WTC11 (cell line): ENCODE results near the gene OR2V2. TPM values are rescaled to one million over a fixed set of nuclear protein-coding genes. Genes with fewer than 3 reads are reported as not detected.

Experiments used
- ATAC-seq: fragments of 200-7000 bp; cut with Tn5 transposase; 2 replicates; pipeline ENCODE4 v1.10.0; 2021; ENCODE audit warnings: mild to moderate bottlenecking, moderate library complexity
- CTCF ChIA-PET: fragments of 300-600 bp; sonication (Branson Sonifier 250); formaldehyde crosslinking; loops from one replicate; lab custom pipeline; 2021; ENCODE audit warnings: antibody characterized with exemption; lab: Charles Lee
- POLR2A ChIA-PET: fragments of 350-600 bp; sonication (Branson Sonifier 250); formaldehyde crosslinking; loops from one replicate; lab custom pipeline; 2021; ENCODE audit warnings: antibody characterized with exemption; lab: Charles Lee
- DNase-seq: peaks from one replicate; pipeline ENCODE4 v3.0.0; 2021; ENCODE audit warnings: low spot score
- H3K27ac Mint-ChIP-seq: 2 replicates; pipeline ENCODE4 v1.8.0; 2021; ENCODE audit warnings: mixed read lengths
- H3K27me3 Mint-ChIP-seq: 2 replicates; pipeline ENCODE4 v1.8.0; 2021; ENCODE audit warnings: low read depth, mild to moderate bottlenecking, moderate library complexity, mixed read lengths
- H3K36me3 Mint-ChIP-seq: 2 replicates; pipeline ENCODE4 v1.8.0; 2021; ENCODE audit warnings: mixed read lengths
- H3K4me1 Mint-ChIP-seq: 2 replicates; pipeline ENCODE4 v1.8.0; 2022; ENCODE audit warnings: mixed read lengths
- H3K4me3 Mint-ChIP-seq: 2 replicates; pipeline ENCODE4 v1.8.0; 2021; ENCODE audit warnings: mild to moderate bottlenecking, moderate library complexity, mixed read lengths
- H3K9me3 Mint-ChIP-seq: 2 replicates; pipeline ENCODE4 v1.8.0; 2021; ENCODE audit warnings: mixed read lengths
- CBFB ChIP-seq: sonication (generic); formaldehyde crosslinking; IDR thresholded peaks from 2 replicates; pipeline ENCODE4 v1.8.1; 2022; ENCODE audit warnings: mild to moderate bottlenecking, low read depth, missing genetic modification reagents
- CREB1 ChIP-seq: sonication (generic); formaldehyde crosslinking; IDR thresholded peaks from 2 replicates; pipeline ENCODE4 v1.8.0; 2023; ENCODE audit warnings: mild to moderate bottlenecking, missing genetic modification reagents
- CREM ChIP-seq: sonication (generic); formaldehyde crosslinking; IDR thresholded peaks from 2 replicates; pipeline ENCODE4 v1.8.1; 2022; ENCODE audit warnings: mild to moderate bottlenecking, missing genetic modification reagents, moderate library complexity
- GABPB1 ChIP-seq: sonication (generic); formaldehyde crosslinking; IDR thresholded peaks from 2 replicates; pipeline ENCODE4 v1.8.1; 2023; ENCODE audit warnings: mild to moderate bottlenecking, missing genetic modification reagents
- HMGA2 ChIP-seq: fragments of 250-450 bp; sonication (Bioruptor Pico); IDR thresholded peaks from 2 replicates; pipeline ENCODE4 v1.4.0; 2021; ENCODE audit warnings: mild to moderate bottlenecking, moderate library complexity
- MXD4 ChIP-seq: fragments of 250-450 bp; sonication (Bioruptor Pico); IDR thresholded peaks from 2 replicates; pipeline ENCODE4 v1.8.0; 2021; ENCODE audit warnings: mild to moderate bottlenecking, moderate library complexity, borderline replicate concordance
- NFYB ChIP-seq: sonication (generic); formaldehyde crosslinking; conservative IDR thresholded peaks from 2 replicates; pipeline ENCODE4 v1.8.0; 2022; ENCODE audit warnings: low read depth, missing genetic modification reagents
- RELA ChIP-seq: sonication (generic); formaldehyde crosslinking; IDR thresholded peaks from 2 replicates; pipeline ENCODE4 v1.8.1; 2022; ENCODE audit warnings: missing genetic modification reagents, mild to moderate bottlenecking, borderline replicate concordance
- SMAD3 ChIP-seq: sonication (generic); formaldehyde crosslinking; IDR thresholded peaks from 2 replicates; pipeline ENCODE4 v1.8.0; 2022; ENCODE audit warnings: missing genetic modification reagents, mild to moderate bottlenecking, borderline replicate concordance
- TEAD1 ChIP-seq: sonication (generic); formaldehyde crosslinking; IDR thresholded peaks from 2 replicates; pipeline ENCODE4 v1.8.0; 2022; ENCODE audit warnings: mild to moderate bottlenecking, missing genetic modification reagents
- ZNF121 ChIP-seq: sonication (generic); formaldehyde crosslinking; IDR thresholded peaks from 2 replicates; pipeline ENCODE4 v1.8.0; 2023; ENCODE audit warnings: missing genetic modification reagents
- ZNF317 ChIP-seq: sonication (generic); formaldehyde crosslinking; IDR thresholded peaks from 2 replicates; pipeline ENCODE4 v1.8.1; 2023; ENCODE audit warnings: low read depth, mild to moderate bottlenecking, moderate library complexity, missing genetic modification reagents, borderline replicate concordance
- total RNA-seq: library from RNA; stranded (reverse); gene quantifications from 3 replicates; pipeline ENCODE4 v1.2.3, GENCODE V29; 2021
- TF ChIP-seq, protein P1 (sequence below): sonication (generic); formaldehyde crosslinking; IDR thresholded peaks from 2 replicates; pipeline ENCODE4 v1.8.0; 2022; ENCODE audit warnings: mild to moderate bottlenecking, missing genetic modification reagents
- TF ChIP-seq, protein P2 (sequence below): fragments of 250-450 bp; sonication (Bioruptor Pico); IDR thresholded peaks from 2 replicates; pipeline ENCODE4 v1.9.0; 2021; ENCODE audit warnings: mild to moderate bottlenecking, borderline replicate concordance
- TF ChIP-seq, protein P3 (sequence below): sonication (generic); formaldehyde crosslinking; IDR thresholded peaks from 2 replicates; pipeline ENCODE4 v1.8.1; 2023; ENCODE audit warnings: mild to moderate bottlenecking, moderate library complexity, missing genetic modification reagents
- TF ChIP-seq, protein P4 (sequence below): sonication (generic); formaldehyde crosslinking; IDR thresholded peaks from 2 replicates; pipeline ENCODE4 v1.8.0; 2022; ENCODE audit warnings: mild to moderate bottlenecking, missing genetic modification reagents
- TF ChIP-seq, protein P5 (sequence below): sonication (generic); formaldehyde crosslinking; IDR thresholded peaks from 2 replicates; pipeline ENCODE4 v1.8.1; 2022; ENCODE audit warnings: low read depth, missing genetic modification reagents, borderline replicate concordance
- TF ChIP-seq, protein P6 (sequence below): sonication (generic); formaldehyde crosslinking; IDR thresholded peaks from 2 replicates; pipeline ENCODE4 v1.8.1; 2023; ENCODE audit warnings: mild to moderate bottlenecking, missing genetic modification reagents

OR2V2 gene
- total RNA-seq, 1 experiment from 2014 or later = not detected

DNA sequence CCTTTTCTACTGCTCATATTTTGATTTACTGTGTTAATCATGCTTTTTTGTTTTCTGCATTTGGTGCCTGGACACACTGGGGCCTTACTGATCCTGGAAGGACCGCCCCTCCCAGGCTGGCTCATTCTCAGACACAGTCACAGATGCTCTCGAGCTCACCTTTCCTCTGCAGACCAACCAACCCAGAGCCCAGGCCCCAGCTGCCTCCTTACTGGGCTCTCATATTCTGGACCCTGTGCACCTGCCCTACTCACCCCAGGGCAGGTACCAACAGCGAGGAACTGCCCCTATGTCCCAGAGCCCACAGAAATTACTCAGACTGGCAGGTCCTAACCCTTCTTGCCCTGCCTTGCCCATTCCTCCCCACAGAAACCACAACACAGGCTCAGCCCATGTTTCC lies 6.6 kb upstream of the OR2V2 start:
- no peak overlapping the region for H3K4me3 Mint-ChIP-seq
- ATAC-seq (no peak), DNase-seq (no peak)
- H3K36me3 Mint-ChIP-seq = peaks cover 19% of the 10 kb centered on the region
- H3K27ac Mint-ChIP-seq = no peak overlapping the region
- ChIA-PET POLR2A (no interaction called here), CTCF (interaction anchor here (2.2 kb wide), 1 partner anchor 10 kb away, joined by 11 read pairs; no protein-coding TSS in a partner anchor)
- peaks cover 27% of the 10 kb centered on the region for H3K9me3 Mint-ChIP-seq
- peaks cover 11% of the 10 kb centered on the region for H3K27me3 Mint-ChIP-seq
- H3K4me1 Mint-ChIP-seq = no peaks in the 10 kb centered on the region
- TF ChIP-seq HMGA2 (CRISPR knock-in tag) = no peak
- TF ChIP-seq, protein P1, sequence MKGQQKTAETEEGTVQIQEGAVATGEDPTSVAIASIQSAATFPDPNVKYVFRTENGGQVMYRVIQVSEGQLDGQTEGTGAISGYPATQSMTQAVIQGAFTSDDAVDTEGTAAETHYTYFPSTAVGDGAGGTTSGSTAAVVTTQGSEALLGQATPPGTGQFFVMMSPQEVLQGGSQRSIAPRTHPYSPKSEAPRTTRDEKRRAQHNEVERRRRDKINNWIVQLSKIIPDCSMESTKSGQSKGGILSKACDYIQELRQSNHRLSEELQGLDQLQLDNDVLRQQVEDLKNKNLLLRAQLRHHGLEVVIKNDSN (CRISPR knock-in tag) = no peak
- TF ChIP-seq NFYB (CRISPR knock-in tag) = no peak
- TF ChIP-seq TEAD1 (CRISPR knock-in tag) = no peak
- TF ChIP-seq, protein P2, sequence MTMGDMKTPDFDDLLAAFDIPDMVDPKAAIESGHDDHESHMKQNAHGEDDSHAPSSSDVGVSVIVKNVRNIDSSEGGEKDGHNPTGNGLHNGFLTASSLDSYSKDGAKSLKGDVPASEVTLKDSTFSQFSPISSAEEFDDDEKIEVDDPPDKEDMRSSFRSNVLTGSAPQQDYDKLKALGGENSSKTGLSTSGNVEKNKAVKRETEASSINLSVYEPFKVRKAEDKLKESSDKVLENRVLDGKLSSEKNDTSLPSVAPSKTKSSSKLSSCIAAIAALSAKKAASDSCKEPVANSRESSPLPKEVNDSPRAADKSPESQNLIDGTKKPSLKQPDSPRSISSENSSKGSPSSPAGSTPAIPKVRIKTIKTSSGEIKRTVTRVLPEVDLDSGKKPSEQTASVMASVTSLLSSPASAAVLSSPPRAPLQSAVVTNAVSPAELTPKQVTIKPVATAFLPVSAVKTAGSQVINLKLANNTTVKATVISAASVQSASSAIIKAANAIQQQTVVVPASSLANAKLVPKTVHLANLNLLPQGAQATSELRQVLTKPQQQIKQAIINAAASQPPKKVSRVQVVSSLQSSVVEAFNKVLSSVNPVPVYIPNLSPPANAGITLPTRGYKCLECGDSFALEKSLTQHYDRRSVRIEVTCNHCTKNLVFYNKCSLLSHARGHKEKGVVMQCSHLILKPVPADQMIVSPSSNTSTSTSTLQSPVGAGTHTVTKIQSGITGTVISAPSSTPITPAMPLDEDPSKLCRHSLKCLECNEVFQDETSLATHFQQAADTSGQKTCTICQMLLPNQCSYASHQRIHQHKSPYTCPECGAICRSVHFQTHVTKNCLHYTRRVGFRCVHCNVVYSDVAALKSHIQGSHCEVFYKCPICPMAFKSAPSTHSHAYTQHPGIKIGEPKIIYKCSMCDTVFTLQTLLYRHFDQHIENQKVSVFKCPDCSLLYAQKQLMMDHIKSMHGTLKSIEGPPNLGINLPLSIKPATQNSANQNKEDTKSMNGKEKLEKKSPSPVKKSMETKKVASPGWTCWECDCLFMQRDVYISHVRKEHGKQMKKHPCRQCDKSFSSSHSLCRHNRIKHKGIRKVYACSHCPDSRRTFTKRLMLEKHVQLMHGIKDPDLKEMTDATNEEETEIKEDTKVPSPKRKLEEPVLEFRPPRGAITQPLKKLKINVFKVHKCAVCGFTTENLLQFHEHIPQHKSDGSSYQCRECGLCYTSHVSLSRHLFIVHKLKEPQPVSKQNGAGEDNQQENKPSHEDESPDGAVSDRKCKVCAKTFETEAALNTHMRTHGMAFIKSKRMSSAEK (CRISPR knock-in tag) = no peak
- TF ChIP-seq, protein P3, sequence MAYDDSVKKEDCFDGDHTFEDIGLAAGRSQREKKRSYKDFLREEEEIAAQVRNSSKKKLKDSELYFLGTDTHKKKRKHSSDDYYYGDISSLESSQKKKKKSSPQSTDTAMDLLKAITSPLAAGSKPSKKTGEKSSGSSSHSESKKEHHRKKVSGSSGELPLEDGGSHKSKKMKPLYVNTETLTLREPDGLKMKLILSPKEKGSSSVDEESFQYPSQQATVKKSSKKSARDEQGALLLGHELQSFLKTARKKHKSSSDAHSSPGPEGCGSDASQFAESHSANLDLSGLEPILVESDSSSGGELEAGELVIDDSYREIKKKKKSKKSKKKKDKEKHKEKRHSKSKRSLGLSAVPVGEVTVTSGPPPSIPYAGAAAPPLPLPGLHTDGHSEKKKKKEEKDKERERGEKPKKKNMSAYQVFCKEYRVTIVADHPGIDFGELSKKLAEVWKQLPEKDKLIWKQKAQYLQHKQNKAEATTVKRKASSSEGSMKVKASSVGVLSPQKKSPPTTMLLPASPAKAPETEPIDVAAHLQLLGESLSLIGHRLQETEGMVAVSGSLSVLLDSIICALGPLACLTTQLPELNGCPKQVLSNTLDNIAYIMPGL (CRISPR knock-in tag) = no peak
- no peak for TF ChIP-seq RELA (CRISPR knock-in tag)
- no peak for TF ChIP-seq SMAD3 (CRISPR knock-in tag)
- TF ChIP-seq, protein P4, sequence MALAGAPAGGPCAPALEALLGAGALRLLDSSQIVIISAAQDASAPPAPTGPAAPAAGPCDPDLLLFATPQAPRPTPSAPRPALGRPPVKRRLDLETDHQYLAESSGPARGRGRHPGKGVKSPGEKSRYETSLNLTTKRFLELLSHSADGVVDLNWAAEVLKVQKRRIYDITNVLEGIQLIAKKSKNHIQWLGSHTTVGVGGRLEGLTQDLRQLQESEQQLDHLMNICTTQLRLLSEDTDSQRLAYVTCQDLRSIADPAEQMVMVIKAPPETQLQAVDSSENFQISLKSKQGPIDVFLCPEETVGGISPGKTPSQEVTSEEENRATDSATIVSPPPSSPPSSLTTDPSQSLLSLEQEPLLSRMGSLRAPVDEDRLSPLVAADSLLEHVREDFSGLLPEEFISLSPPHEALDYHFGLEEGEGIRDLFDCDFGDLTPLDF (CRISPR knock-in tag) = no peak
- no peak for TF ChIP-seq ZNF317 (CRISPR knock-in tag)
- no peak for TF ChIP-seq ZNF121 (CRISPR knock-in tag)
- TF ChIP-seq CREB1 (CRISPR knock-in tag) = no peak
- TF ChIP-seq, all 79 proteins: peak for 0

DNA sequence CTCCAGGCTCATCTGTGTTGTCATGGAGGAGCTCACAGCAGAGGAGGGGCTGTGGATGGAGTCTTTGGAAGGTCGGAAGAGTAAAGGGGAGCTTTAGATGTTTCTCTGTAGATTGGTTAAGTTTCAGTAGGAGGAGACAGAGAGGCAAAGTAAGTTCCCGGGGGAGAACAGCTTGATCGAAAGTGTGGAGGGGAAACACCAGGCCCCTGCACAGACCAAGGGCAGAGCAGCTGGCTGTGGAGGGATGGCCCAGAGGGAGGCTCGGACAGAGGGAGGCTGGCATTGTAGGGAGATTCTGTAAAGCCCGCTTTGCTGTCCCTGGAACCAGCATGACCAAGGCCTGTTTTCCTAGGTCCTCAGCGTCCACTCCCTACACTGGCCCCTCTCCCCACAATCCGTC lies 5.3 kb upstream of the OR2V2 start:
- ChIA-PET POLR2A (no interaction called here), CTCF (interaction anchor here (2.2 kb wide), 1 partner anchor 9 kb away, joined by 11 read pairs; no protein-coding TSS in a partner anchor)
- TF ChIP-seq MXD4 (no peak), GABPB1 (CRISPR knock-in tag) (no peak), RELA (CRISPR knock-in tag) (no peak), ZNF317 (CRISPR knock-in tag) (no peak), CREM (no peak), CBFB (CRISPR knock-in tag) (no peak), ZNF121 (CRISPR knock-in tag) (no peak)
- TF ChIP-seq, protein P5, sequence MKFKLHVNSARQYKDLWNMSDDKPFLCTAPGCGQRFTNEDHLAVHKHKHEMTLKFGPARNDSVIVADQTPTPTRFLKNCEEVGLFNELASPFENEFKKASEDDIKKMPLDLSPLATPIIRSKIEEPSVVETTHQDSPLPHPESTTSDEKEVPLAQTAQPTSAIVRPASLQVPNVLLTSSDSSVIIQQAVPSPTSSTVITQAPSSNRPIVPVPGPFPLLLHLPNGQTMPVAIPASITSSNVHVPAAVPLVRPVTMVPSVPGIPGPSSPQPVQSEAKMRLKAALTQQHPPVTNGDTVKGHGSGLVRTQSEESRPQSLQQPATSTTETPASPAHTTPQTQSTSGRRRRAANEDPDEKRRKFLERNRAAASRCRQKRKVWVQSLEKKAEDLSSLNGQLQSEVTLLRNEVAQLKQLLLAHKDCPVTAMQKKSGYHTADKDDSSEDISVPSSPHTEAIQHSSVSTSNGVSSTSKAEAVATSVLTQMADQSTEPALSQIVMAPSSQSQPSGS (CRISPR knock-in tag) = no peak
- TF ChIP-seq, protein P6, sequence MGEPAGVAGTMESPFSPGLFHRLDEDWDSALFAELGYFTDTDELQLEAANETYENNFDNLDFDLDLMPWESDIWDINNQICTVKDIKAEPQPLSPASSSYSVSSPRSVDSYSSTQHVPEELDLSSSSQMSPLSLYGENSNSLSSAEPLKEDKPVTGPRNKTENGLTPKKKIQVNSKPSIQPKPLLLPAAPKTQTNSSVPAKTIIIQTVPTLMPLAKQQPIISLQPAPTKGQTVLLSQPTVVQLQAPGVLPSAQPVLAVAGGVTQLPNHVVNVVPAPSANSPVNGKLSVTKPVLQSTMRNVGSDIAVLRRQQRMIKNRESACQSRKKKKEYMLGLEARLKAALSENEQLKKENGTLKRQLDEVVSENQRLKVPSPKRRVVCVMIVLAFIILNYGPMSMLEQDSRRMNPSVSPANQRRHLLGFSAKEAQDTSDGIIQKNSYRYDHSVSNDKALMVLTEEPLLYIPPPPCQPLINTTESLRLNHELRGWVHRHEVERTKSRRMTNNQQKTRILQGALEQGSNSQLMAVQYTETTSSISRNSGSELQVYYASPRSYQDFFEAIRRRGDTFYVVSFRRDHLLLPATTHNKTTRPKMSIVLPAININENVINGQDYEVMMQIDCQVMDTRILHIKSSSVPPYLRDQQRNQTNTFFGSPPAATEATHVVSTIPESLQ = no peak
- TF ChIP-seq, protein P4 (CRISPR knock-in tag) = no peak

More for the DNA sequence above, 5.3 kb upstream of the OR2V2 start:
- H3K9me3 Mint-ChIP-seq = peaks cover 36% of the 10 kb centered on the region
- H3K4me3 Mint-ChIP-seq = no peak overlapping the region
- H3K36me3 Mint-ChIP-seq = peaks cover 31% of the 10 kb centered on the region
- peaks cover 6% of the 10 kb centered on the region for H3K4me1 Mint-ChIP-seq
- no peak overlapping the region for H3K27ac Mint-ChIP-seq
- H3K27me3 Mint-ChIP-seq = peaks cover 11% of the 10 kb centered on the region
- DNase-seq (no peak), ATAC-seq (no peak; the same call in 1 of the 2 replicates)
